Gastroesophageal sphincter (tissue), 4 donors: ENCODE results near the gene PRAMEF12. TPM values are rescaled to one million over a fixed set of nuclear protein-coding genes. Genes with fewer than 3 reads are reported as not detected.

ENCODE experiments used
- ATAC-seq: fragments of 150-250 bp; one replicate; pipeline ENCODE4 v1.9.1; 2016; ENCODE audit warnings: mild to moderate bottlenecking, moderate library complexity
- H3K27ac ChIP-seq, 4 donors: fragments of 200-600 bp; sonication (generic) in 3 of 4; 1 replicate in 3 of 4; 2 replicates in 1 of 4; pipeline ENCODE4 v1.5.1; 2016 to 2019
- H3K27me3 ChIP-seq: fragments of 200-600 bp; sonication (generic); one replicate; pipeline ENCODE4 v1.5.1; 2019
- H3K36me3 ChIP-seq, 2 donors: fragments of 200-600 bp; sonication (generic); one replicate each; pipeline ENCODE4 v1.5.1; 2019; ENCODE audit warnings: control low read depth in 1 of 2
- H3K4me1 ChIP-seq, 3 donors: fragments of 200-600 bp; sonication (generic); 1 replicate in 2 of 3; 2 replicates in 1 of 3; pipeline ENCODE4 v1.5.1; 2016 to 2019; ENCODE audit warnings: control low read depth in 2 of 3
- H3K4me3 ChIP-seq, 2 donors: fragments of 200-600 bp; sonication (generic); one replicate each; pipeline ENCODE4 v1.5.1; 2019; ENCODE audit warnings: mild to moderate bottlenecking in 1 of 2, moderate library complexity in 1 of 2
- H3K9me3 ChIP-seq, 3 donors: fragments of 200-600 bp; sonication (generic); one replicate each; pipeline ENCODE4 v1.5.1; 2017 to 2019; ENCODE audit warnings: control low read depth in 2 of 3
- CTCF ChIP-seq, 4 experiments: fragments of 200-600 bp in 2 of 4; fragments of 450-650 bp in 2 of 4; sonication (generic) in 1 of 4; IDR thresholded peaks; one replicate each; pipeline ENCODE4 v1.5.1; 2017 to 2019; ENCODE audit warnings: antibody characterized with exemption in 4 of 4, mild to moderate bottlenecking in 2 of 4, moderate library complexity in 2 of 4
- EP300 ChIP-seq: sonication (generic); formaldehyde crosslinking; IDR thresholded peaks from one replicate; pipeline ENCODE4 v1.6.1; 2017; ENCODE audit warnings: antibody characterized with exemption, mild to moderate bottlenecking
- POLR2A ChIP-seq, 2 donors: fragments of 450-650 bp; IDR thresholded peaks; one replicate each; pipeline ENCODE4 v1.6.1; 2017; ENCODE audit warnings: antibody characterized with exemption in 2 of 2, mild to moderate bottlenecking in 2 of 2, moderate library complexity in 1 of 2
- POLR2AphosphoS5 ChIP-seq: sonication (generic); formaldehyde crosslinking; IDR thresholded peaks from one replicate; pipeline ENCODE4 v1.6.1; 2017; ENCODE audit warnings: antibody characterized with exemption
- WGBS, 2 donors: methylation state at CpG; one replicate each; pipeline ENCODE4 v1.1.5; 2018; ENCODE audit warnings: low coverage in 1 of 2; 5-methylcytosine and 5-hydroxymethylcytosine counted together
- total RNA-seq, 4 donors: library from RNA; depleted of rRNA; stranded (reverse); fragments of >200 nt; gene quantifications; one replicate each; pipeline ENCODE4 v1.1.0, GENCODE V29; 2016

The PRAMEF12 gene
- total RNA-seq, 4 donors from 2014 or later, result not detected

GRCh38 chr1:12739613-12740012 is 33.9 kb upstream of the PRAMEF12 start:
- ATAC-seq, result no peak
- Histone ChIP-seq H3K4me1 (no peaks in the 10 kb centered on the region), H3K4me3 (no peak overlapping the region), H3K36me3 (no peaks in the 10 kb centered on the region), H3K27ac (no peak overlapping the region), H3K27me3 (peaks cover 33% of the 10 kb centered on the region), H3K9me3 (peaks cover 0 to 18% (median 0%) of the 10 kb centered on the region in 3 donors)
- TF ChIP-seq CTCF (IDR thresholded peaks at IDR 0.05) (no peak), POLR2A (IDR thresholded peaks at IDR 0.05) (no peak), EP300 (no peak), POLR2AphosphoS5 (no peak)
- 62 to 68% methylated on average over 5 of the region's 5 CpGs for WGBS, 2 donors

GRCh38 chr1:12741946-12742345 is 31.6 kb upstream of the PRAMEF12 start:
- Histone ChIP-seq H3K27me3 (peaks cover 14% of the 10 kb centered on the region), H3K4me1 (no peaks in the 10 kb centered on the region), H3K4me3 (no peak overlapping the region), H3K27ac (no peak overlapping the region), H3K9me3 (peaks cover 0 to 10% (median 0%) of the 10 kb centered on the region in 3 donors), H3K36me3 (no peaks in the 10 kb centered on the region)
- TF ChIP-seq CTCF (IDR thresholded peaks at IDR 0.05) (no peak), POLR2A (IDR thresholded peaks at IDR 0.05) (no peak)
- no peak for ATAC-seq
- WGBS, 2 donors, result 0 to 94% methylated on average over 1 to 2 of the region's 3 CpGs

- Histone ChIP-seq H3K4me1 (no peaks in the 10 kb centered on the region), H3K27me3 (peaks cover 7% of the 10 kb centered on the region), H3K9me3 (peaks cover 0 to 29% (median 0%) of the 10 kb centered on the region in 3 donors), H3K27ac (no peak overlapping the region), H3K4me3 (no peak overlapping the region), H3K36me3 (no peaks in the 10 kb centered on the region)
- no peak for TF ChIP-seq POLR2AphosphoS5
- TF ChIP-seq POLR2A (IDR thresholded peaks at IDR 0.05), result no peak
- no peak for TF ChIP-seq EP300
- no peak for TF ChIP-seq CTCF (IDR thresholded peaks at IDR 0.05)
- WGBS, 2 donors, result 54 to 68% methylated on average over 3 of the region's 3 CpGs
- ATAC-seq, result no peak
Measured at GRCh38 chr1:12745126-12745991, 28.2 kb upstream of the PRAMEF12 start.

GRCh38 chr1:12745992-12746323 is 27.6 kb upstream of the PRAMEF12 start, which contains the start of gene CFAP107:
CFAP107 (plus strand) TSS chr1:12746200; CDS start chr1:12746431, 231 bp downstream.
- H3K4me1 ChIP-seq, result no peaks in the 10 kb centered on the region
- H3K4me3 ChIP-seq, result no peak within 1 kb of the TSS
- H3K27me3 ChIP-seq, result peaks cover 7% of the 10 kb centered on the region
- ATAC-seq, result no peak
- WGBS, 2 donors, result 14 to 17% methylated on average over 2 of the region's 2 CpGs
- H3K27ac ChIP-seq, result no peak within 1 kb of the TSS
- no peaks in the 10 kb centered on the region for H3K36me3 ChIP-seq
- TF ChIP-seq POLR2AphosphoS5, result no peak
- TF ChIP-seq CTCF (IDR thresholded peaks at IDR 0.05), result no peak
- no peak for TF ChIP-seq EP300
- no peak for TF ChIP-seq POLR2A (IDR thresholded peaks at IDR 0.05)
- H3K9me3 ChIP-seq, result peaks cover 0 to 30% (median 0%) of the 10 kb centered on the region in 3 donors

- H3K27ac ChIP-seq, result no peak overlapping the region
- no peaks in the 10 kb centered on the region for H3K27me3 ChIP-seq
- no peaks in the 10 kb centered on the region for H3K4me1 ChIP-seq
- H3K4me3 ChIP-seq, result no peak overlapping the region
- TF ChIP-seq POLR2AphosphoS5 (no peak), EP300 (no peak), CTCF (IDR thresholded peaks at IDR 0.05) (no peak), POLR2A (IDR thresholded peaks at IDR 0.05) (no peak)
- ATAC-seq, result no peak
- no peaks in the 10 kb centered on the region for H3K36me3 ChIP-seq
- H3K9me3 ChIP-seq, result peaks cover 0 to 30% (median 0%) of the 10 kb centered on the region in 3 donors
Measured at GRCh38 chr1:12748778-12749355, 24.7 kb upstream of the PRAMEF12 start.
